SK-N-SH (cell line): Measurements from ENCODE around the gene SPATA13. TPM values are rescaled to one million over a fixed set of nuclear protein-coding genes. Genes with fewer than 3 reads are reported as not detected.

Experiments used
- CTCF ChIA-PET: fragments of 300-600, 350-600 bp; formaldehyde crosslinking; extraction: SDS; loops from one replicate; lab custom pipeline; 2021; lab: Yijun Ruan, JAX
- POLR2A ChIA-PET: fragments of 350-600 bp; sonication (Branson Sonifier 250); formaldehyde crosslinking; extraction: SDS; loops from one replicate; lab custom pipeline; 2020; ENCODE audit warnings: antibody characterized with exemption, inconsistent platforms; lab: Yijun Ruan, JAX
- DNase-seq: peaks from one replicate; pipeline ENCODE4 v3.0.0; 2012
- H2AFZ ChIP-seq: fragments of 200-600 bp; sonication (generic); 2 replicates; pipeline ENCODE4 v1.8.1; 2016; ENCODE audit warnings: antibody characterized with exemption, mild to moderate bottlenecking, low read depth
- H3F3A ChIP-seq: fragments of 200-600 bp; sonication (generic); replicated peaks from 2 replicates; pipeline ENCODE3; 2016; ENCODE audit warnings: antibody characterized with exemption, mild to moderate bottlenecking; ENCODE audit not compliant: insufficient read depth
- H3K27ac ChIP-seq, 2 experiments: fragments of 200-500 bp in 1 of 2; fragments of 200-600 bp in 1 of 2; sonication (Bioruptor generic) in 1 of 2; sonication (generic), shearing (Covaris generic) in 1 of 2; 2 replicates each; pipeline versions ENCODE4 v1.5.1 to v1.6.1; 2014 to 2016; ENCODE audit warnings: low read depth in 2 of 2, inconsistent platforms in 1 of 2, low read length in 1 of 2, mild to moderate bottlenecking in 1 of 2, mixed read lengths in 1 of 2
- H3K27me3 ChIP-seq: fragments of 200-600 bp; sonication (generic), shearing (Covaris generic); 2 replicates; pipeline ENCODE4 v1.6.1; 2016; ENCODE audit warnings: mixed run types; ENCODE audit not compliant: insufficient read depth
- H3K36me3 ChIP-seq, 2 experiments: fragments of 200-500 bp in 1 of 2; fragments of 200-600 bp in 1 of 2; sonication (Bioruptor generic) in 1 of 2; sonication (generic) in 1 of 2; replicated peaks in 1 of 2; 2 replicates each; pipeline versions ENCODE3 to v1.5.1; 2014 to 2016; ENCODE audit warnings: low read length in 1 of 2, mild to moderate bottlenecking in 1 of 2; ENCODE audit not compliant: insufficient read depth in 2 of 2, control insufficient read depth in 1 of 2
- H3K4me1 ChIP-seq, 2 experiments: fragments of 200-500 bp in 1 of 2; fragments of 200-600 bp in 1 of 2; sonication (Bioruptor generic) in 1 of 2; sonication (generic), shearing (Covaris generic) in 1 of 2; 2 replicates each; pipeline versions ENCODE4 v1.5.1 to v1.6.1; 2014 to 2016; ENCODE audit warnings: low read depth in 1 of 2, low read length in 1 of 2, mixed run types in 1 of 2; ENCODE audit not compliant: insufficient read depth in 2 of 2, control insufficient read depth in 1 of 2
- H3K4me2 ChIP-seq: fragments of 200-600 bp; sonication (generic), shearing (Covaris generic); 2 replicates; pipeline ENCODE4 v1.6.1; 2017; ENCODE audit warnings: mixed run types
- H3K4me3 ChIP-seq, 2 experiments: fragments of 200-500 bp in 1 of 2; fragments of 200-600 bp in 1 of 2; sonication (Bioruptor generic) in 1 of 2; sonication (generic), shearing (Covaris generic) in 1 of 2; 2 replicates each; pipeline versions ENCODE4 v1.5.1 to v1.8.1; 2014 to 2016; ENCODE audit warnings: low read depth in 2 of 2, inconsistent platforms in 1 of 2, low read length in 1 of 2, mild to moderate bottlenecking in 1 of 2, mixed read lengths in 1 of 2, moderate library complexity in 1 of 2
- H3K79me2 ChIP-seq: fragments of 200-600 bp; sonication (generic); 2 replicates; pipeline ENCODE4 v1.8.1; 2017; ENCODE audit warnings: mild to moderate bottlenecking; ENCODE audit not compliant: insufficient read depth
- H3K9ac ChIP-seq: fragments of 200-600 bp; sonication (generic); 2 replicates; pipeline ENCODE4 v1.6.1; 2017; ENCODE audit warnings: mixed run types
- H3K9me2 ChIP-seq: fragments of 200-600 bp; sonication (generic); 2 replicates; pipeline ENCODE4 v1.6.1; 2017; ENCODE audit warnings: mixed run types
- H3K9me3 ChIP-seq: fragments of 200-600 bp; sonication (generic); 2 replicates; pipeline ENCODE4 v1.6.1; 2017; ENCODE audit warnings: mixed run types, mild to moderate bottlenecking, moderate library complexity
- H4K20me1 ChIP-seq: fragments of 200-600 bp; sonication (generic); 2 replicates; pipeline ENCODE4 v1.6.1; 2017; ENCODE audit warnings: mild to moderate bottlenecking, mixed run types; ENCODE audit not compliant: insufficient read depth
- ELF1 ChIP-seq: IDR thresholded peaks from 2 replicates; pipeline ENCODE4 v1.4.0; 2012
- EP300 ChIP-seq, 2 experiments: IDR thresholded peaks; 2 replicates each; pipeline versions ENCODE4 v1.4.0 to v1.6.1; 2012; ENCODE audit warnings: borderline replicate concordance in 1 of 2, low read depth in 1 of 2, low read length in 1 of 2
- GABPA ChIP-seq: IDR thresholded peaks from 2 replicates; pipeline ENCODE4 v1.4.0; 2012; ENCODE audit warnings: low read depth, mild to moderate bottlenecking
- GATA2 ChIP-seq: sonication (generic); formaldehyde crosslinking; IDR thresholded peaks from 2 replicates; pipeline ENCODE4 v1.5.0; 2020; ENCODE audit warnings: mild to moderate bottlenecking, missing genetic modification reagents
- MAX ChIP-seq: IDR thresholded peaks from 2 replicates; pipeline ENCODE4 v1.4.0; 2012; ENCODE audit warnings: low read depth
- MXI1 ChIP-seq: IDR thresholded peaks from 2 replicates; pipeline ENCODE4 v1.6.1; 2012; ENCODE audit warnings: mild to moderate bottlenecking, low read depth, low read length, improper control_type of control experiment
- NRF1 ChIP-seq: IDR thresholded peaks from 2 replicates; pipeline ENCODE4 v1.6.1; 2012; ENCODE audit warnings: low read depth, mild to moderate bottlenecking, low read length
- REST ChIP-seq: IDR thresholded peaks from 2 replicates; pipeline ENCODE4 v1.6.1; 2012; ENCODE audit warnings: mild to moderate bottlenecking, low read depth, low read length, moderate library complexity
- RFX5 ChIP-seq: IDR thresholded peaks from 2 replicates; pipeline ENCODE4 v1.6.1; 2012; ENCODE audit warnings: mild to moderate bottlenecking, improper control_type of control experiment, low read length
- SIN3A ChIP-seq: IDR thresholded peaks from 2 replicates; pipeline ENCODE4 v1.6.1; 2012; ENCODE audit warnings: low read depth, mild to moderate bottlenecking, low read length, moderate library complexity, borderline replicate concordance
- WGBS: methylation state at CpG from one replicate; pipeline ENCODE4 v1.1.6; 2017; ENCODE audit warnings: low lambda C conversion rate; 5-methylcytosine and 5-hydroxymethylcytosine counted together
- polyA plus RNA-seq, 3 experiments: library from polyadenylated mRNA; depleted of rRNA; stranded (reverse); fragments of >200 nt; gene quantifications; 2 replicates each; pipeline ENCODE4 v1.2.3, GENCODE V29; 2012
- TF ChIP-seq, protein P1 (sequence below): IDR thresholded peaks from 2 replicates; pipeline ENCODE4 v1.4.0; 2012; ENCODE audit warnings: low read depth, borderline replicate concordance
- TF ChIP-seq, protein P2 (sequence below): fragments of 150-350 bp; IDR thresholded peaks from 2 replicates; pipeline ENCODE4 v1.6.1; 2016; ENCODE audit warnings: mild to moderate bottlenecking, low read depth, low read length

SPATA13 gene
- polyA plus RNA-seq, 1 of the 3 experiments (the other 2 are of a cell fraction), result 4.3 TPM

DNA sequence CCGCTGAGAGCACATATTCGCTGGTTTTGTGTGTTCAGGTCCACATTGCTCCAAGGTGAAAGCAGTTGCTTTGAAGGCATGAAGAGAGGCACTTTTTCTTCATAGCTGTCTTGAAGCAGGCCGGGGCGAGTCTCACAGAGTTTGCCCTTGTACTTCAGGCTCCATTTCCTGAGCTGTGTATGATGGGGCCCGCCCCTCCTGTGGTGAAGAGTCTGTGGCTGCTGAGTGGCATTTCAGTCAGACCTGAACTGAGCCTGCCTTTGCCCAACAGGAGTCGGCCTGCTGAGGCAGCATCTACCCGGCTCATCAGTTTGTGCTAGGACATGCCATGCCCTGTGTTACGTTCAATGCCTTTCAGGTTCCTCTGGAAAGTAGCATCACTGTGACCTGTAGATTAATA, 104.5 kb downstream of the SPATA13 start:
- H2AFZ ChIP-seq, result no peak overlapping the region

DNA sequence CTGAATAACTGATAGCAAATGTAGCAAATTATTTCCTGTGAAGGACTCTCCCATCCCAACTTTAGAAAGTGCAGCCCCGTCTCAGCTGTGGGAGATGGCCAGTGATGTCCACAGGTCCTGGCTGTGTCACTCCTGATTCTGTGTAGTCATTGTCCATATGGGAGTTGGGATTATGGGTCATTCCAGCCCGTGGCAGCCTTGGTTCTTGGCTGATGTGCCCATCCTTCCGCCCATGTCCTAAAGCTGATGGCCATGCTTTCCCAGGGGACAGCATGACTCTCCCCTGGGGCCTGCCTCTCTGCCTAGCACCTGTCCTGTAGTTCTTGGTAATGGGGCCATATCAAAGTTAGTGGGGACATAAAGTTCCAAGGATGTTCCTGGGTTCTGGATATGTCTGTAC, 104.9 kb downstream of the SPATA13 start:
- Histone ChIP-seq H3F3A (no peaks in the 10 kb centered on the region), H3K36me3 (no peaks in the 10 kb centered on the region), H4K20me1 (no peaks in the 10 kb centered on the region), H3K4me2 (no peak overlapping the region), H2AFZ (no peak overlapping the region), H3K79me2 (no peaks in the 10 kb centered on the region), H3K9ac (no peak overlapping the region), H3K9me3 (no peaks in the 10 kb centered on the region), H3K9me2 (no peaks in the 10 kb centered on the region), H3K27ac (no peak overlapping the region), H3K4me3 (no peak overlapping the region), H3K4me1 (peaks cover 2 to 4% of the 10 kb centered on the region in 2 experiments; a peak in 2 of 4 replicates), H3K27me3 (no peaks in the 10 kb centered on the region)
- DNase-seq, result no peak
- 80% methylated on average over 1 of the region's 3 CpGs for WGBS
- POLR2A ChIA-PET, result no interaction called here
- no peak for TF ChIP-seq MAX
- no peak for TF ChIP-seq REST
- no peak for TF ChIP-seq MXI1
- no peak for TF ChIP-seq EP300 (IDR thresholded peaks at IDR 0.05; ENCODE audit: borderline replicate concordance in 1 of 2, low read depth in 1 of 2, low read length in 1 of 2)
- CTCF ChIA-PET, result interaction anchor here (1.1 to 1.8 kb wide), 3 partner anchors 9 to 37 kb away, joined by 3 to 6 read pairs (median 5); no protein-coding TSS in a partner anchor

More for the DNA sequence above, 104.5 kb downstream of the SPATA13 start:
- WGBS, result 98% methylated on average over 8 of the region's 8 CpGs
- DNase-seq, result no peak
- Histone ChIP-seq H3K9me2 (no peaks in the 10 kb centered on the region), H3K4me1 (no peaks in the 10 kb centered on the region; a peak in 1 of 4 replicates), H3F3A (no peaks in the 10 kb centered on the region), H3K36me3 (no peaks in the 10 kb centered on the region), H3K9me3 (no peaks in the 10 kb centered on the region), H3K4me3 (no peak overlapping the region), H3K9ac (no peak overlapping the region), H3K79me2 (no peaks in the 10 kb centered on the region), H3K27ac (no peak overlapping the region), H3K27me3 (no peaks in the 10 kb centered on the region), H3K4me2 (no peak overlapping the region), H4K20me1 (no peaks in the 10 kb centered on the region)
- POLR2A ChIA-PET, result no interaction called here
- TF ChIP-seq, protein P1, sequence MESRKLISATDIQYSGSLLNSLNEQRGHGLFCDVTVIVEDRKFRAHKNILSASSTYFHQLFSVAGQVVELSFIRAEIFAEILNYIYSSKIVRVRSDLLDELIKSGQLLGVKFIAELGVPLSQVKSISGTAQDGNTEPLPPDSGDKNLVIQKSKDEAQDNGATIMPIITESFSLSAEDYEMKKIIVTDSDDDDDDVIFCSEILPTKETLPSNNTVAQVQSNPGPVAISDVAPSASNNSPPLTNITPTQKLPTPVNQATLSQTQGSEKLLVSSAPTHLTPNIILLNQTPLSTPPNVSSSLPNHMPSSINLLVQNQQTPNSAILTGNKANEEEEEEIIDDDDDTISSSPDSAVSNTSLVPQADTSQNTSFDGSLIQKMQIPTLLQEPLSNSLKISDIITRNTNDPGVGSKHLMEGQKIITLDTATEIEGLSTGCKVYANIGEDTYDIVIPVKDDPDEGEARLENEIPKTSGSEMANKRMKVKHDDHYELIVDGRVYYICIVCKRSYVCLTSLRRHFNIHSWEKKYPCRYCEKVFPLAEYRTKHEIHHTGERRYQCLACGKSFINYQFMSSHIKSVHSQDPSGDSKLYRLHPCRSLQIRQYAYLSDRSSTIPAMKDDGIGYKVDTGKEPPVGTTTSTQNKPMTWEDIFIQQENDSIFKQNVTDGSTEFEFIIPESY, result no peak
- TF ChIP-seq NRF1, result no peak
- TF ChIP-seq GABPA, result no peak
- no peak for TF ChIP-seq ELF1
- no peak for TF ChIP-seq GATA2 (CRISPR knock-in tag)
- TF ChIP-seq RFX5, result no peak
- TF ChIP-seq, protein P2, sequence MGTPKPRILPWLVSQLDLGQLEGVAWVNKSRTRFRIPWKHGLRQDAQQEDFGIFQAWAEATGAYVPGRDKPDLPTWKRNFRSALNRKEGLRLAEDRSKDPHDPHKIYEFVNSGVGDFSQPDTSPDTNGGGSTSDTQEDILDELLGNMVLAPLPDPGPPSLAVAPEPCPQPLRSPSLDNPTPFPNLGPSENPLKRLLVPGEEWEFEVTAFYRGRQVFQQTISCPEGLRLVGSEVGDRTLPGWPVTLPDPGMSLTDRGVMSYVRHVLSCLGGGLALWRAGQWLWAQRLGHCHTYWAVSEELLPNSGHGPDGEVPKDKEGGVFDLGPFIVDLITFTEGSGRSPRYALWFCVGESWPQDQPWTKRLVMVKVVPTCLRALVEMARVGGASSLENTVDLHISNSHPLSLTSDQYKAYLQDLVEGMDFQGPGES, result no peak
- TF ChIP-seq SIN3A, result no peak
- CTCF ChIA-PET, result interaction anchor here (0.7 to 1.8 kb wide), 3 partner anchors 10 to 37 kb away, joined by 3 to 6 read pairs (median 5); no protein-coding TSS in a partner anchor
